SU-DHL-6 (cell line): Measurements from ENCODE around the gene MSTN.

Source experiments
- H2AFZ ChIP-seq: fragments of 200-600 bp; sonication (generic); 2 replicates; pipeline ENCODE4 v1.6.1; 2014; ENCODE audit warnings: low read depth, mild to moderate bottlenecking, moderate library complexity, mixed read lengths, antibody characterized with exemption, low read length; ENCODE audit not compliant: severe bottlenecking
- H3F3A ChIP-seq: fragments of 200-600 bp; shearing (Covaris generic); 2 replicates; pipeline ENCODE4 v1.6.0; 2016; ENCODE audit warnings: antibody characterized with exemption, mild to moderate bottlenecking; ENCODE audit not compliant: insufficient read depth
- H3K27ac ChIP-seq: fragments of 200-600 bp; sonication (generic); 2 replicates; pipeline ENCODE4 v1.5.1; 2016; ENCODE audit warnings: low read depth, mild to moderate bottlenecking, low read length, moderate library complexity, mixed read lengths
- H3K27me3 ChIP-seq: fragments of 200-600 bp; sonication (generic), shearing (Covaris generic); 2 replicates; pipeline ENCODE4 v1.6.0; 2014; ENCODE audit warnings: mild to moderate bottlenecking, low read length
- H3K36me3 ChIP-seq: fragments of 200-600 bp; sonication (generic); 2 replicates; pipeline ENCODE4 v1.6.1; 2014; ENCODE audit warnings: mild to moderate bottlenecking, low read length, mixed read lengths
- H3K4me2 ChIP-seq: fragments of 300-600, 200-600 bp; shearing (Covaris generic), sonication (generic); 2 replicates; pipeline ENCODE4 v1.6.0; 2014; ENCODE audit warnings: low read length, low read depth, mild to moderate bottlenecking; ENCODE audit not compliant: poor library complexity, severe bottlenecking
- H3K4me3 ChIP-seq: fragments of 200-600 bp; sonication (generic); 2 replicates; pipeline ENCODE4 v1.5.1; 2014; ENCODE audit warnings: antibody characterized with exemption, low read length, mild to moderate bottlenecking, mixed read lengths; ENCODE audit not compliant: insufficient read depth, poor library complexity, severe bottlenecking
- H3K79me2 ChIP-seq: fragments of 200-600 bp; sonication (generic); 2 replicates; pipeline ENCODE4 v1.6.1; 2014; ENCODE audit warnings: mild to moderate bottlenecking, low read length, moderate library complexity; ENCODE audit not compliant: insufficient read depth
- H3K9ac ChIP-seq: fragments of 200-600 bp; sonication (generic); 2 replicates; pipeline ENCODE4 v1.7.0; 2014; ENCODE audit warnings: mild to moderate bottlenecking, low read length
- H3K9me2 ChIP-seq: fragments of 200-600 bp; sonication (generic); replicated peaks from 2 replicates; pipeline ENCODE4 v1.6.1; 2014; ENCODE audit warnings: low read length; ENCODE audit not compliant: insufficient read depth
- H3K9me3 ChIP-seq: fragments of 200-600 bp; sonication (generic); 2 replicates; pipeline ENCODE4 v1.6.1; 2014; ENCODE audit warnings: low read length, mixed read lengths; ENCODE audit not compliant: insufficient read depth
- H4K20me1 ChIP-seq: fragments of 200-600 bp; sonication (generic); 2 replicates; pipeline ENCODE4 v1.6.1; 2014; ENCODE audit warnings: low read depth, mild to moderate bottlenecking, antibody characterized with exemption, low read length, moderate library complexity, mixed read lengths
- CTCF ChIP-seq: fragments of 200-600 bp; sonication (generic); IDR thresholded peaks from one replicate; pipeline ENCODE4 v1.5.1; 2017; ENCODE audit warnings: antibody characterized with exemption, mild to moderate bottlenecking, low read length, moderate library complexity; ENCODE audit not compliant: insufficient read depth, poor library complexity, severe bottlenecking
- EZH2phosphoT487 ChIP-seq: fragments of 200-600 bp; sonication (generic), shearing (Covaris generic); conservative IDR thresholded peaks from 2 replicates; pipeline ENCODE4 v1.6.1; 2018; ENCODE audit warnings: mild to moderate bottlenecking, antibody characterized with exemption, low read length, moderate library complexity, mixed read lengths

Gene MSTN

GRCh38 chr2:190088917-190089316 is 26.4 kb upstream of the MSTN start:
- H3K4me2 ChIP-seq, result no peak overlapping the region
- H3K27me3 ChIP-seq, result no peaks in the 10 kb centered on the region
- H3K9me3 ChIP-seq, result no peaks in the 10 kb centered on the region
- TF ChIP-seq EZH2phosphoT487, result no peak
- TF ChIP-seq CTCF, result peak; percentile 50
- no peaks in the 10 kb centered on the region for H3K36me3 ChIP-seq
- no peaks in the 10 kb centered on the region for H3K9me2 ChIP-seq
- H3F3A ChIP-seq, result no peaks in the 10 kb centered on the region
- no peak overlapping the region for H3K4me3 ChIP-seq
- no peaks in the 10 kb centered on the region for H3K79me2 ChIP-seq
- H3K9ac ChIP-seq, result no peak overlapping the region
- H4K20me1 ChIP-seq, result no peaks in the 10 kb centered on the region
- H2AFZ ChIP-seq, result no peak overlapping the region
- no peak overlapping the region for H3K27ac ChIP-seq

- Histone ChIP-seq H3K36me3 (no peaks in the 10 kb centered on the region), H3K4me3 (no peak overlapping the region), H4K20me1 (no peaks in the 10 kb centered on the region), H3K79me2 (no peaks in the 10 kb centered on the region), H3K4me2 (no peak overlapping the region), H3K9me3 (no peaks in the 10 kb centered on the region), H3K9ac (no peak overlapping the region), H3F3A (no peaks in the 10 kb centered on the region), H2AFZ (no peak overlapping the region), H3K9me2 (no peaks in the 10 kb centered on the region), H3K27ac (no peak overlapping the region), H3K27me3 (no peaks in the 10 kb centered on the region)
- TF ChIP-seq EZH2phosphoT487 (no peak), CTCF (no peak)
These were observed 22.2 kb upstream of the MSTN start for GRCh38 chr2:190084704-190085103.

GRCh38 chr2:190082118-190082517 is 19.6 kb upstream of the MSTN start:
- Histone ChIP-seq H2AFZ (no peak overlapping the region), H3K79me2 (no peaks in the 10 kb centered on the region), H3K4me3 (no peak overlapping the region), H3K9me2 (no peaks in the 10 kb centered on the region), H3K9ac (no peak overlapping the region), H4K20me1 (no peaks in the 10 kb centered on the region), H3K27ac (no peak overlapping the region), H3K36me3 (no peaks in the 10 kb centered on the region), H3F3A (no peaks in the 10 kb centered on the region), H3K9me3 (no peaks in the 10 kb centered on the region), H3K27me3 (no peaks in the 10 kb centered on the region), H3K4me2 (no peak overlapping the region)
- TF ChIP-seq CTCF (no peak), EZH2phosphoT487 (no peak)
